Stomach (tissue), 9 donors: ENCODE data around the gene POMP. TPM values are rescaled to one million over a fixed set of nuclear protein-coding genes. Genes with fewer than 3 reads are reported as not detected.

Experiments
- DNase-seq, 2 donors: peaks; one replicate each; pipeline versions ENCODE4 v3.0.0 to v3.0.0-alpha.2; 2013 to 2019
- H3K27ac ChIP-seq, 5 donors: fragments of 200-600 bp in 4 of 5; sonication (generic) in 4 of 5; one replicate each; pipeline ENCODE4 v1.5.1; 2013 to 2019; ENCODE audit warnings: mild to moderate bottlenecking in 1 of 5, moderate library complexity in 1 of 5
- H3K27me3 ChIP-seq, 3 donors: fragments of 200-600 bp; sonication (generic); one replicate each; pipeline ENCODE4 v1.5.1; 2017 to 2019; ENCODE audit warnings: mixed run types in 1 of 3
- H3K36me3 ChIP-seq, 4 donors: fragments of 200-600 bp; sonication (generic); 1 replicate in 3 of 4; 2 replicates in 1 of 4; pipeline ENCODE4 v1.5.1; 2016 to 2019
- H3K4me1 ChIP-seq, 4 donors: fragments of 200-600 bp; sonication (generic); one replicate each; pipeline ENCODE4 v1.5.1; 2016 to 2019
- H3K4me3 ChIP-seq, 4 donors: fragments of 200-600 bp; sonication (generic) in 3 of 4; one replicate each; pipeline ENCODE4 v1.5.1; 2016 to 2019; ENCODE audit warnings: mild to moderate bottlenecking in 1 of 4
- H3K9me3 ChIP-seq, 4 donors: fragments of 200-600 bp; sonication (generic); one replicate each; pipeline ENCODE4 v1.5.1; 2016 to 2019
- CTCF ChIP-seq, 7 experiments: fragments of 450-650 bp in 4 of 7; fragments of 200-600 bp in 3 of 7; sonication (generic) in 3 of 7; IDR thresholded peaks; one replicate each; pipeline ENCODE4 v1.5.1; 2016 to 2019; ENCODE audit warnings: antibody characterized with exemption in 7 of 7, control low read depth in 2 of 7, mild to moderate bottlenecking in 1 of 7
- EP300 ChIP-seq: sonication (generic); formaldehyde crosslinking; IDR thresholded peaks from one replicate; pipeline ENCODE4 v1.6.1; 2017; ENCODE audit warnings: antibody characterized with exemption
- POLR2A ChIP-seq, 4 donors: fragments of 450-650 bp; IDR thresholded peaks; one replicate each; pipeline ENCODE4 v1.6.1; 2016; ENCODE audit warnings: antibody characterized with exemption in 4 of 4, control low read depth in 2 of 4, mild to moderate bottlenecking in 1 of 4, moderate library complexity in 1 of 4
- POLR2AphosphoS5 ChIP-seq, 3 donors: sonication (generic); formaldehyde crosslinking; IDR thresholded peaks; one replicate each; pipeline ENCODE4 v1.6.1; 2016; ENCODE audit warnings: antibody characterized with exemption in 3 of 3
- WGBS, 5 donors: extraction: QIAGEN DNeasy Blood & Tissue Kit in 3 of 5; methylation state at CpG; one replicate each; pipeline versions ENCODE4 v1.1.5 to v1.1.7; 2013 to 2018; 5-methylcytosine and 5-hydroxymethylcytosine counted together
- intact Hi-C: fragments of 100-400 bp; cut with DNase I; formaldehyde crosslinking; loops from one replicate; pipeline ENCODE4 v1.15.1; 2023; ENCODE audit warnings: low total_unique reads
- polyA plus RNA-seq, 3 donors: library from polyadenylated mRNA; stranded (reverse); fragments of 200-250 nt; gene quantifications; one replicate each; pipeline ENCODE4 v1.2.3, GENCODE V29; 2013
- total RNA-seq, 5 donors: library from RNA; depleted of rRNA; stranded (reverse); fragments of >200 nt; gene quantifications; one replicate each; pipeline versions ENCODE4 v1.1.0 to v1.2.3, GENCODE V29; 2014 to 2016
- donor health status: healthy with polysubstance abuse.
- donor health status: Bipolar disorder and iron deficiency.
- donor health status: healthy.

The POMP gene
- total and polyA plus RNA-seq, 8 donors = 17.7 to 102 (median 59.4) TPM

GRCh38 chr13:28705461-28706083 is 46.6 kb downstream of the POMP start:
- 62 to 75% (median 71%) methylated on average over 5 of the region's 5 CpGs for WGBS, 5 donors
- no peak overlapping the region for H3K27ac ChIP-seq
- no peak for TF ChIP-seq CTCF (IDR thresholded peaks at IDR 0.05)
- no peak for TF ChIP-seq POLR2AphosphoS5 (IDR thresholded peaks at IDR 0.05)
- TF ChIP-seq POLR2A (IDR thresholded peaks at IDR 0.05) = no peak
- no peak for TF ChIP-seq EP300

GRCh38 chr13:28707629-28708427 is 48.9 kb downstream of the POMP start:
- peak in 1 of 2 donors; percentile 54 for DNase-seq
- intact Hi-C loops = no loop called here
- peaks cover 0 to 18% (median 12%) of the 10 kb centered on the region in 4 donors for H3K36me3 ChIP-seq

More at GRCh38 chr13:28705461-28706083, 46.6 kb downstream of the POMP start:
- Histone ChIP-seq H3K36me3 (peaks cover 0 to 29% (median 25%) of the 10 kb centered on the region in 4 donors), H3K27me3 (no peaks in the 10 kb centered on the region), H3K4me1 (no peaks in the 10 kb centered on the region), H3K9me3 (no peaks in the 10 kb centered on the region), H3K4me3 (no peak overlapping the region)
- intact Hi-C loops = no loop called here
- DNase-seq = no peak

GRCh38 chr13:28710161-28710560 is 51.2 kb downstream of the POMP start:
- H3K9me3 ChIP-seq = no peaks in the 10 kb centered on the region
- H3K27ac ChIP-seq = no peak overlapping the region
- TF ChIP-seq CTCF (IDR thresholded peaks at IDR 0.05) (no peak), EP300 (no peak), POLR2A (IDR thresholded peaks at IDR 0.05) (no peak), POLR2AphosphoS5 (IDR thresholded peaks at IDR 0.05) (no peak)
- no peaks in the 10 kb centered on the region for H3K4me1 ChIP-seq
- no peak overlapping the region for H3K4me3 ChIP-seq
- no peaks in the 10 kb centered on the region for H3K27me3 ChIP-seq
- intact Hi-C loops = no loop called here
- peak in 1 of 2 donors; percentile 58 for DNase-seq
- 65 to 76% (median 69%) methylated on average over 4 of the region's 4 CpGs for WGBS, 5 donors
- peaks cover 0 to 11% (median 3%) of the 10 kb centered on the region in 4 donors for H3K36me3 ChIP-seq

More at GRCh38 chr13:28707629-28708427, 48.9 kb downstream of the POMP start:
- no peak overlapping the region for H3K27ac ChIP-seq
- H3K9me3 ChIP-seq = no peaks in the 10 kb centered on the region
- WGBS, 5 donors = 74 to 79% (median 79%) methylated on average over 5 of the region's 5 CpGs
- no peaks in the 10 kb centered on the region for H3K4me1 ChIP-seq
- no peaks in the 10 kb centered on the region for H3K27me3 ChIP-seq
- H3K4me3 ChIP-seq = no peak overlapping the region
- no peak for TF ChIP-seq POLR2A (IDR thresholded peaks at IDR 0.05)
- no peak for TF ChIP-seq CTCF (IDR thresholded peaks at IDR 0.05)
- no peak for TF ChIP-seq EP300
- TF ChIP-seq POLR2AphosphoS5 (IDR thresholded peaks at IDR 0.05) = no peak

- Histone ChIP-seq H3K4me3 (no peak overlapping the region), H3K4me1 (peaks cover 4 to 30% (median 14%) of the 10 kb centered on the region in 4 donors), H3K27ac (no peak overlapping the region), H3K27me3 (peaks cover 0 to 7% (median 0%) of the 10 kb centered on the region in 3 donors), H3K9me3 (no peaks in the 10 kb centered on the region), H3K36me3 (peaks cover 0 to 7% (median 3%) of the 10 kb centered on the region in 4 donors)
- no peak for TF ChIP-seq CTCF (IDR thresholded peaks at IDR 0.05)
- TF ChIP-seq POLR2A (IDR thresholded peaks at IDR 0.05) = no peak
- no peak for TF ChIP-seq EP300
- no peak for TF ChIP-seq POLR2AphosphoS5 (IDR thresholded peaks at IDR 0.05)
- intact Hi-C loops = no loop called here
- no peak for DNase-seq
- 76 to 88% (median 83%) methylated on average over 1 of the region's 1 CpG for whole genome bisulfite sequencing, 5 donors
Observed at GRCh38 chr13:28714651-28715050, 55.7 kb downstream of the POMP start.
